Right lobe of liver (tissue), 6 donors: ENCODE results near the gene EFCAB10. TPM values are rescaled to one million over a fixed set of nuclear protein-coding genes. Genes with fewer than 3 reads are reported as not detected.
"Not testable (repeated sequence)": the region's sequence is repeated elsewhere in the genome, so short reads cannot be mapped to it uniquely, and the experiment has no call there.

Experiments
- ATAC-seq, 4 donors: fragments of 200-7000 bp; cut with Tn5 transposase; one replicate each; pipeline ENCODE4 v1.9.1; 2020; ENCODE audit warnings: mild to moderate bottlenecking in 4 of 4, moderate library complexity in 4 of 4
- DNase-seq, 3 donors: peaks; one replicate each; pipeline ENCODE4 v3.0.0-alpha.2; 2020
- H3K27ac ChIP-seq, 3 donors: fragments of 200-600 bp; one replicate each; pipeline ENCODE4 v1.8.0; 2022
- H3K27me3 ChIP-seq, 2 donors: fragments of 200-600 bp; one replicate each; pipeline ENCODE4 v1.8.0; 2022
- H3K36me3 ChIP-seq, 4 donors: fragments of 200-600 bp; sonication (generic) in 1 of 4; one replicate each; pipeline versions ENCODE4 v1.5.1 to v1.8.0; 2017 to 2022; ENCODE audit warnings: control low read depth in 1 of 4
- H3K4me1 ChIP-seq, 4 donors: fragments of 200-600 bp; sonication (generic) in 1 of 4; one replicate each; pipeline versions ENCODE4 v1.5.1 to v1.8.0; 2017 to 2022; ENCODE audit warnings: control low read depth in 1 of 4
- H3K4me3 ChIP-seq, 3 donors: fragments of 200-600 bp; one replicate each; pipeline ENCODE4 v1.8.0; 2022
- H3K9me3 ChIP-seq, 4 donors: fragments of 200-600 bp; sonication (generic) in 1 of 4; one replicate each; pipeline versions ENCODE4 v1.5.1 to v1.8.0; 2017 to 2022; ENCODE audit warnings: control low read depth in 1 of 4
- CTCF ChIP-seq, 4 donors: fragments of 200-600 bp in 3 of 4; fragments of 450-650 bp in 1 of 4; IDR thresholded peaks; one replicate each; pipeline versions ENCODE4 v1.5.1 to v1.8.0; 2016 to 2022; ENCODE audit warnings: antibody characterized with exemption in 4 of 4, mild to moderate bottlenecking in 2 of 4
- POLR2A ChIP-seq: fragments of 450-650 bp; IDR thresholded peaks from one replicate; pipeline ENCODE4 v1.6.1; 2017; ENCODE audit warnings: antibody characterized with exemption, mild to moderate bottlenecking
- WGBS: methylation state at CpG from one replicate; pipeline ENCODE4 v1.1.6; 2018; ENCODE audit warnings: low coverage, low lambda C conversion rate; ENCODE audit not compliant: insufficient coverage; ENCODE audit errors: missing lambda C conversion rate; 5-methylcytosine and 5-hydroxymethylcytosine counted together
- intact Hi-C, 2 donors: fragments of 100-400 bp; cut with DNase I; formaldehyde crosslinking; loops; one replicate each; pipeline versions ENCODE4 v1.11.2 to v1.14.1; 2022
- total RNA-seq, 6 experiments: library from RNA; depleted of rRNA in 2 of 6; stranded (reverse); fragments of >200 nt in 2 of 6; fragmentation: NEBNext Ultra II Directional in 3 of 6; extraction: Animal tissue kit (Norgen Biotek cat#: 25700) in 3 of 6; gene quantifications; one replicate each; pipeline versions ENCODE4 v1.1.0 to v1.2.4, GENCODE V29; 2016 to 2023
- donor health status: DM: no; HTN: yes; CAD: no.
- donor health status: DM: no; HTN: no; CAD: no.
- donor health status: DM: no; HTN: no; CAD: no.
- donor health status: DM: no; HTN: yes; CAD: no.
- donor health status: DM: no; HTN: yes; CAD: no.

Gene EFCAB10
- total RNA-seq, 6 experiments from 2014 or later = not detected

GRCh38 chr7:105531792-105532671 lies 49.3 kb downstream of the EFCAB10 start, which contains the start of gene RINT1:
RINT1 (plus strand) TSS chr7:105532201; CDS start chr7:105532316, 115 bp downstream.
- peak within 1 kb of the TSS; percentile 63 to 73 (median 73) for H3K27ac ChIP-seq
- no peaks in the 10 kb centered on the region for H3K9me3 ChIP-seq
- peaks cover 0 to 10% (median 2%) of the 10 kb centered on the region in 4 donors for H3K36me3 ChIP-seq
- H3K27me3 ChIP-seq = no peaks in the 10 kb centered on the region
- intact Hi-C loops = no loop called here
- WGBS = 3% methylated on average over 18 of the region's 42 CpGs
- H3K4me3 ChIP-seq = peak within 1 kb of the TSS; percentile 84 to 97 (median 88)
- TF ChIP-seq POLR2A (peak; percentile 92), CTCF (IDR thresholded peaks at IDR 0.05) (peak; percentile 45 to 92 (median 88))
- H3K4me1 ChIP-seq = peaks cover 0 to 13% (median 3%) of the 10 kb centered on the region in 4 donors
- peak; percentile 99 to 100 (median 100) for ATAC-seq
- DNase-seq = peak; percentile 92 to 95 (median 93)

- intact Hi-C loops = no loop called here
- peaks cover 0 to 13% (median 3%) of the 10 kb centered on the region in 4 donors for H3K4me1 ChIP-seq
- ATAC-seq (no peak), DNase-seq (no peak)
- 94% methylated on average over 16 of the region's 20 CpGs for WGBS
- H3K4me3 ChIP-seq = no peak overlapping the region
- peaks cover 0 to under 1% (median 0%) of the 10 kb centered on the region in 4 donors for H3K36me3 ChIP-seq
- no peaks in the 10 kb centered on the region for H3K9me3 ChIP-seq
- no peaks in the 10 kb centered on the region for H3K27me3 ChIP-seq
- no peak for TF ChIP-seq CTCF (IDR thresholded peaks at IDR 0.05)
- TF ChIP-seq POLR2A = no peak
- H3K27ac ChIP-seq = no peak overlapping the region
These were observed 50.7 kb downstream of the EFCAB10 start for GRCh38 chr7:105530546-105530945.

GRCh38 chr7:105530126-105530525 lies 51.2 kb downstream of the EFCAB10 start:
- DNase-seq (no peak), ATAC-seq (no peak)
- intact Hi-C loops = no loop called here
- H3K4me3 ChIP-seq = no peak overlapping the region
- peaks cover 0 to 13% (median 3%) of the 10 kb centered on the region in 4 donors for H3K4me1 ChIP-seq
- no peaks in the 10 kb centered on the region for H3K36me3 ChIP-seq
- 93% methylated on average over 5 of the region's 10 CpGs for WGBS
- no peaks in the 10 kb centered on the region for H3K9me3 ChIP-seq
- TF ChIP-seq POLR2A (no peak), CTCF (IDR thresholded peaks at IDR 0.05) (no peak)
- H3K27me3 ChIP-seq = no peaks in the 10 kb centered on the region
- no peak overlapping the region for H3K27ac ChIP-seq

- ATAC-seq, H3K27ac ChIP-seq, H3K27me3 ChIP-seq, DNase-seq, H3K9me3 ChIP-seq, intact Hi-C loops, H3K36me3 ChIP-seq, H3K4me3 ChIP-seq, H3K4me1 ChIP-seq: not testable (repeated sequence)
- WGBS = 90% methylated on average over 2 of the region's 5 CpGs
These were observed 53.6 kb downstream of the EFCAB10 start for GRCh38 chr7:105527737-105528136.

- Histone ChIP-seq H3K4me3 (no peak overlapping the region), H3K9me3 (no peaks in the 10 kb centered on the region), H3K36me3 (no peaks in the 10 kb centered on the region), H3K27ac (no peak overlapping the region), H3K4me1 (peaks cover 0 to 17% (median 4%) of the 10 kb centered on the region in 4 donors), H3K27me3 (no peaks in the 10 kb centered on the region)
- WGBS = 67% methylated on average over 4 of the region's 4 CpGs
- intact Hi-C loops = no loop called here
- no peak for DNase-seq
- TF ChIP-seq POLR2A = no peak
- no peak for TF ChIP-seq CTCF (IDR thresholded peaks at IDR 0.05)
- ATAC-seq = no peak
These were observed 56.5 kb downstream of the EFCAB10 start for GRCh38 chr7:105524840-105525239.

- H3K27ac ChIP-seq, H3K4me3 ChIP-seq, H3K9me3 ChIP-seq, H3K27me3 ChIP-seq, DNase-seq, intact Hi-C loops, H3K36me3 ChIP-seq, ATAC-seq: not testable (repeated sequence)
- WGBS = 78% methylated on average over 6 of the region's 11 CpGs
- peaks cover 0 to 17% (median 4%) of the 10 kb centered on the region in 4 donors for H3K4me1 ChIP-seq
These were observed 56.9 kb downstream of the EFCAB10 start for GRCh38 chr7:105524423-105524822.
